Lower lobe of right lung (tissue), 2 donors: Measurements from ENCODE around the gene ATXN1. TPM values are rescaled to one million over a fixed set of nuclear protein-coding genes. Genes with fewer than 3 reads are reported as not detected.
A peak's percentile ranks its signal among the peaks of the same experiment; 100 is the strongest.

Source experiments
- ATAC-seq, 2 donors: fragments of 200-7000 bp; cut with Tn5 transposase; one replicate each; pipeline ENCODE4 v1.9.1; 2020 to 2022; ENCODE audit warnings: mild to moderate bottlenecking in 2 of 2, moderate library complexity in 2 of 2
- DNase-seq: peaks from one replicate; pipeline ENCODE4 v3.0.0-alpha.2; 2020
- H3K27ac ChIP-seq: fragments of 200-600 bp; one replicate; pipeline ENCODE4 v1.8.0; 2022
- H3K27me3 ChIP-seq: fragments of 200-600 bp; one replicate; pipeline ENCODE4 v1.8.0; 2022; ENCODE audit warnings: low read depth
- H3K36me3 ChIP-seq: fragments of 200-600 bp; one replicate; pipeline ENCODE4 v1.8.0; 2022; ENCODE audit warnings: mild to moderate bottlenecking
- H3K4me1 ChIP-seq: fragments of 200-600 bp; one replicate; pipeline ENCODE4 v1.8.0; 2022
- H3K4me3 ChIP-seq: fragments of 200-600 bp; one replicate; pipeline ENCODE4 v1.8.0; 2022; ENCODE audit warnings: mild to moderate bottlenecking
- H3K9me3 ChIP-seq: fragments of 200-600 bp; one replicate; pipeline ENCODE4 v1.8.0; 2022
- CTCF ChIP-seq: fragments of 200-600 bp; IDR thresholded peaks from one replicate; pipeline ENCODE4 v1.8.0; 2022; ENCODE audit warnings: antibody characterized with exemption, mild to moderate bottlenecking
- intact Hi-C: fragments of 100-400 bp; cut with DNase I; formaldehyde crosslinking; loops from one replicate; pipeline ENCODE4 v1.11.0; 2022
- total RNA-seq: library from RNA; stranded (reverse); fragmentation: NEBNext Ultra II Directional; extraction: Animal tissue kit (Norgen Biotek cat#: 25700); gene quantifications from one replicate; pipeline ENCODE4 v1.2.1, GENCODE V29; 2021
- donor health status: DM: no; HTN: yes; CAD: no; lungs with severe emphysema.

Gene ATXN1
- total RNA-seq, 1 donor from 2014 or later, result 75.9 TPM

GRCh38 chr6:16669227-16669626, 92.0 kb downstream of the ATXN1 start:
- Histone ChIP-seq H3K4me1 (peaks cover 39% of the 10 kb centered on the region), H3K9me3 (no peaks in the 10 kb centered on the region), H3K27ac (no peak overlapping the region), H3K27me3 (no peaks in the 10 kb centered on the region), H3K4me3 (no peak overlapping the region), H3K36me3 (no peaks in the 10 kb centered on the region)
- no peak for DNase-seq
- intact Hi-C loops, result no loop called here
- TF ChIP-seq CTCF, result no peak
- peak; percentile 42 to 61 for ATAC-seq

- Histone ChIP-seq H3K4me3 (no peak overlapping the region), H3K9me3 (no peaks in the 10 kb centered on the region), H3K36me3 (no peaks in the 10 kb centered on the region), H3K27me3 (no peaks in the 10 kb centered on the region), H3K4me1 (peaks cover 39% of the 10 kb centered on the region), H3K27ac (no peak overlapping the region)
- no peak for DNase-seq
- intact Hi-C loops, result no loop called here
- ATAC-seq, result no peak
- TF ChIP-seq CTCF, result no peak
Measured at GRCh38 chr6:16667509-16667908, 93.8 kb downstream of the ATXN1 start.

- intact Hi-C loops, result no loop called here
- Histone ChIP-seq H3K27ac (no peak overlapping the region), H3K27me3 (no peaks in the 10 kb centered on the region), H3K36me3 (no peaks in the 10 kb centered on the region), H3K9me3 (no peaks in the 10 kb centered on the region), H3K4me3 (no peak overlapping the region), H3K4me1 (peaks cover 23% of the 10 kb centered on the region)
- DNase-seq (no peak), ATAC-seq (no peak)
- no peak for TF ChIP-seq CTCF
Measured at GRCh38 chr6:16665992-16666391, 95.3 kb downstream of the ATXN1 start.

GRCh38 chr6:16665182-16665581, 96.1 kb downstream of the ATXN1 start:
- H3K4me1 ChIP-seq, result peaks cover 18% of the 10 kb centered on the region
- H3K27ac ChIP-seq, result no peak overlapping the region
- DNase-seq (no peak), ATAC-seq (no peak)
- H3K4me3 ChIP-seq, result no peak overlapping the region
- no peak for TF ChIP-seq CTCF
- no peaks in the 10 kb centered on the region for H3K27me3 ChIP-seq
- intact Hi-C loops, result no loop called here
- H3K9me3 ChIP-seq, result no peaks in the 10 kb centered on the region
- H3K36me3 ChIP-seq, result no peaks in the 10 kb centered on the region

GRCh38 chr6:16663901-16664300, 97.4 kb downstream of the ATXN1 start:
- Histone ChIP-seq H3K4me1 (peaks cover 18% of the 10 kb centered on the region), H3K4me3 (no peak overlapping the region), H3K9me3 (no peaks in the 10 kb centered on the region), H3K27ac (no peak overlapping the region), H3K27me3 (no peaks in the 10 kb centered on the region), H3K36me3 (no peaks in the 10 kb centered on the region)
- intact Hi-C loops, result no loop called here
- ATAC-seq (no peak), DNase-seq (no peak)
- no peak for TF ChIP-seq CTCF

- Histone ChIP-seq H3K27me3 (no peaks in the 10 kb centered on the region), H3K4me1 (peaks cover 23% of the 10 kb centered on the region), H3K9me3 (no peaks in the 10 kb centered on the region), H3K36me3 (peaks cover 11% of the 10 kb centered on the region), H3K27ac (no peak overlapping the region), H3K4me3 (no peak overlapping the region)
- intact Hi-C loops, result no loop called here
- no peak for TF ChIP-seq CTCF
- DNase-seq (no peak), ATAC-seq (no peak)
Measured at GRCh38 chr6:16660157-16660497, 101.1 kb downstream of the ATXN1 start.
